ENCODE measurements around the gene CD99. TPM values are rescaled to one million over a fixed set of nuclear protein-coding genes. Genes with fewer than 3 reads are reported as not detected.
"Not testable (repeated sequence)": the region's sequence is repeated elsewhere in the genome, so short reads cannot be mapped to it uniquely, and the experiment has no call there.

Gene CD99
- total RNA-seq, 2 donors from 2014 or later, result 234 to 282 TPM

- Histone ChIP-seq H3K4me3 (no peak overlapping the region), H3K4me1 (no peaks in the 10 kb centered on the region), H3K27ac (no peak overlapping the region), H3K9me3 (no peaks in the 10 kb centered on the region), H3K27me3 (no peaks in the 10 kb centered on the region), H3K36me3 (peaks cover 92% of the 10 kb centered on the region)
- TF ChIP-seq, protein P1, sequence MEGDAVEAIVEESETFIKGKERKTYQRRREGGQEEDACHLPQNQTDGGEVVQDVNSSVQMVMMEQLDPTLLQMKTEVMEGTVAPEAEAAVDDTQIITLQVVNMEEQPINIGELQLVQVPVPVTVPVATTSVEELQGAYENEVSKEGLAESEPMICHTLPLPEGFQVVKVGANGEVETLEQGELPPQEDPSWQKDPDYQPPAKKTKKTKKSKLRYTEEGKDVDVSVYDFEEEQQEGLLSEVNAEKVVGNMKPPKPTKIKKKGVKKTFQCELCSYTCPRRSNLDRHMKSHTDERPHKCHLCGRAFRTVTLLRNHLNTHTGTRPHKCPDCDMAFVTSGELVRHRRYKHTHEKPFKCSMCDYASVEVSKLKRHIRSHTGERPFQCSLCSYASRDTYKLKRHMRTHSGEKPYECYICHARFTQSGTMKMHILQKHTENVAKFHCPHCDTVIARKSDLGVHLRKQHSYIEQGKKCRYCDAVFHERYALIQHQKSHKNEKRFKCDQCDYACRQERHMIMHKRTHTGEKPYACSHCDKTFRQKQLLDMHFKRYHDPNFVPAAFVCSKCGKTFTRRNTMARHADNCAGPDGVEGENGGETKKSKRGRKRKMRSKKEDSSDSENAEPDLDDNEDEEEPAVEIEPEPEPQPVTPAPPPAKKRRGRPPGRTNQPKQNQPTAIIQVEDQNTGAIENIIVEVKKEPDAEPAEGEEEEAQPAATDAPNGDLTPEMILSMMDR (IDR thresholded peaks at IDR 0.05), result no peak
- no peak for DNase-seq (ENCODE audit: low spot score)
Observed at GRCh38 chrX:2723286-2723879, 32.3 kb downstream of the CD99 start.

- peaks cover 89% of the 10 kb centered on the region for H3K36me3 ChIP-seq
- not testable (repeated sequence) for H3K4me1 ChIP-seq; H3K9me3 ChIP-seq; H3K4me3 ChIP-seq; DNase-seq (ENCODE audit: low spot score); H3K27ac ChIP-seq; H3K27me3 ChIP-seq
Observed at GRCh38 chrX:2727264-2727663, 36.2 kb downstream of the CD99 start.

- Histone ChIP-seq H3K27me3 (no peaks in the 10 kb centered on the region), H3K27ac (no peak overlapping the region), H3K4me3 (no peak overlapping the region), H3K36me3 (peaks cover 76% of the 10 kb centered on the region), H3K4me1 (no peaks in the 10 kb centered on the region), H3K9me3 (no peaks in the 10 kb centered on the region)
- TF ChIP-seq, protein P1 (IDR thresholded peaks at IDR 0.05), result no peak
- no peak for DNase-seq (ENCODE audit: low spot score)
Observed at GRCh38 chrX:2732076-2732475, 41.0 kb downstream of the CD99 start.

GRCh38 chrX:2732649-2733048 lies 41.6 kb downstream of the CD99 start:
- Histone ChIP-seq H3K27ac (no peak overlapping the region), H3K4me1 (no peaks in the 10 kb centered on the region), H3K4me3 (no peak overlapping the region), H3K36me3 (peaks cover 71% of the 10 kb centered on the region), H3K9me3 (no peaks in the 10 kb centered on the region), H3K27me3 (no peaks in the 10 kb centered on the region)
- TF ChIP-seq, protein P1 (IDR thresholded peaks at IDR 0.05), result no peak
- no peak for DNase-seq (ENCODE audit: low spot score)

DNA sequence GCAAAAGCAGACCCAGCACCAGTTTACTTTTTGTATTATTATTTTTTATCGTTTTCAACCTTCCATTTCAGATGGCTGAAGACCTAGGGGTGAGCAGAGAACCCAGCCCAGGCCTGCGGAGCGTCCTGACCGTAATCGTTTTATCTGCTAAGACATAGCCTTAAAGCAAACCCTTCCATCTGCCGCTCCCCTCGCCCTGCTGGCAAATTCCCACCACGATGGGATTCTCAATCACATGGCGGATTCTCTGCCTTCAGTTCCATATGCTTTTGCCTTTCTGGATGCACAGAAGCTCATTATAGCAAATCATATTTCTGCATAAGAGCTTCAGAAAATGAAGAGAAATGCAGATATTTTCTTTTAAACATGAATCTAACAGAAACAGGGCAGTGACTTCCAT lies 42.2 kb downstream of the CD99 start:
- H3K27ac ChIP-seq, result no peak overlapping the region
- TF ChIP-seq, protein P1 (IDR thresholded peaks at IDR 0.05), result no peak
- H3K4me3 ChIP-seq, result no peak overlapping the region
- no peak for DNase-seq (ENCODE audit: low spot score)
- no peaks in the 10 kb centered on the region for H3K4me1 ChIP-seq
- H3K36me3 ChIP-seq, result peaks cover 71% of the 10 kb centered on the region
- no peaks in the 10 kb centered on the region for H3K27me3 ChIP-seq
- H3K9me3 ChIP-seq, result no peaks in the 10 kb centered on the region

DNA sequence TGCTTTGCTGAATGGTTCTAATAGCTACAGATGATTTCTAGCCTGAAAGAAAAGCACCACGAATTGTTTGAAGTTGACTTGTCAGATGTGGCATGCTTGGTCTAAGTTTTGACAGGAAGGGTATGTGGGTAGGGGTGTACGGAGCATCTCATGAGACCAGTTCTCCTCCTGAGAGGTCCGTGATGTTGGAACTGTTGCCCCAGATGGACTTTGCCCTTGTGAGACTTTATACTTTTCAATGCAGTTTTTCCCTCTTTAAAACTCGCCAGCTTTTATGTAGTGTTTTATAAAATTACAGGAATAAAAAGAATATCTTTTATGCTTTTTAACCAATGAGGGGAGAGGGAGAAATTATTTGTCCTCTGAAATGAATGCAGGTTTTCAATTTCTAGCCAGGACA lies 44.2 kb downstream of the CD99 start:
- H3K36me3 ChIP-seq, result peaks cover 57% of the 10 kb centered on the region
- H3K4me3 ChIP-seq, result no peak overlapping the region
- no peak for DNase-seq (ENCODE audit: low spot score)
- H3K27ac ChIP-seq, result no peak overlapping the region
- no peaks in the 10 kb centered on the region for H3K9me3 ChIP-seq
- TF ChIP-seq, protein P1 (IDR thresholded peaks at IDR 0.05), result no peak
- no peaks in the 10 kb centered on the region for H3K4me1 ChIP-seq
- H3K27me3 ChIP-seq, result no peaks in the 10 kb centered on the region
